HG03342 (cell line): ENCODE data around the gene MYL3.

Source experiments
- ATAC-seq: cut with Tn5 transposase; IDR thresholded peaks from one replicate; pipeline ENCODE4 v1.9.1; 2021; ENCODE audit warnings: mild to moderate bottlenecking, moderate library complexity; ENCODE audit not compliant: unreplicated experiment

The MYL3 gene

GRCh38 chr3:46851364-46852333 lies 11.6 kb downstream of the MYL3 start:
- no peak for ATAC-seq

- no peak for ATAC-seq
Observed at GRCh38 chr3:46850468-46850779, 12.8 kb downstream of the MYL3 start.

- no peak for ATAC-seq
Observed at GRCh38 chr3:46849686-46850467, 13.4 kb downstream of the MYL3 start.

- no peak for ATAC-seq
Observed at GRCh38 chr3:46849045-46849631, 14.1 kb downstream of the MYL3 start.

- no peak for ATAC-seq
Observed at GRCh38 chr3:46848271-46849044, 14.8 kb downstream of the MYL3 start.

DNA sequence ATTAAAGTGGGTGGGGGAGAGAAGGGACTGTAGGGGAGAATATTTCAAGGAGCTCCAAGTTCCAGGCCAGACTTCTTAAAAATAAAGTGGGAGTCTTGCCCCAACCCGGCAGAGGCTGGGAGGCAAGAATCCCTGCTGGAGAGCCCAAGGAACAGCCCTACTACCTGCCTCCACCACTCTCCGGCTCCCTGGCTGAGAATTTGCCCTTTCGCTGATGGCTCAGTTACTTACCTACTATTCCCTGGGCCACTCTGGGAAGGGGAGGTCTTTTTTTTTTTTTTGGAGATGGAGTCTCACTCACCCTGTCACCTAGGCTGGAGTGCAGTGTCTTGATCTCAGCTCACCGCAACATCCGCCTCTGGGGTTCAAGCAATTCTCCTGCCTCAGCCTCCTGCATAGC lies 15.5 kb downstream of the MYL3 start:
- no peak for ATAC-seq

- ATAC-seq: no peak
Observed at GRCh38 chr3:46846624-46847542, 16.4 kb downstream of the MYL3 start.

DNA sequence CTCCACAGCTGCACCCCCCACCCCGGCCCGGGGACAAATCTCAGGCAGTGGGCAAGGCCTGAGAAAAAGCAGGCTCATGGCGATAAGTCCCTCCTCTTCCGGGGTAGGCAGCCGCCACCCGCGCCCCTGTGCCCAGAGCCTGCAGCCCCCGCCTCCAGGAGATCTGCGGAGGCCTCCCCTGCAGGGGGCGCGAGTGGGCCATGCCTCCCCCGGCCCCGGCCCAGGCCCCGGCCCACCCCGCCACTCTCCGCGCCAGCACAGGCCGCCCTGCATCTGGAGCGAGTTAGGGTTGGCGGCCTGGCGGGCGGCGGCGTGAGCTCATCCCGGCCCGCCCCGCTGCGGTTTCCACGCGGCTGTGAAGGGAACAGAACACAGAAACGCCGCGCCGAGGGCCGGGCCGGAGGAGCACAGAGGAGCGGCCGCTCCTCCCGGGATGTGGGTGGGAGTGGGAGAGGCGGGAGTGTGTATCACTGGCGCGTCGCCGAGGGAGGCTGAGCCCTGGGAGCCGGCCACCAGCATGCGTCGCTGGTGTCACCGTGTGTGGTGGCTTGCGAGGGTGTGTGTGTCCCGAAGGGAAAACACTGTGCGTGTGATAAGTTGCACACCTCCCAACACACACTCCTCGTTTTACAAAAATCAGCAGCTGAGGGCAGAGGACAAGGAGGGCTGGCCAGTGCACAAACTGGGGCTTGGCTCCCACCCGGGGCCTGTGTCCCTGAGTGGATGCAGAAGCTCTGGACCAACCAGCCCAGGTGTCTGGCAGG lies 17.2 kb downstream of the MYL3 start:
- peak; percentile 78 for ATAC-seq

GRCh38 chr3:46845397-46845859 lies 17.8 kb downstream of the MYL3 start:
- ATAC-seq: peak; percentile 44

DNA sequence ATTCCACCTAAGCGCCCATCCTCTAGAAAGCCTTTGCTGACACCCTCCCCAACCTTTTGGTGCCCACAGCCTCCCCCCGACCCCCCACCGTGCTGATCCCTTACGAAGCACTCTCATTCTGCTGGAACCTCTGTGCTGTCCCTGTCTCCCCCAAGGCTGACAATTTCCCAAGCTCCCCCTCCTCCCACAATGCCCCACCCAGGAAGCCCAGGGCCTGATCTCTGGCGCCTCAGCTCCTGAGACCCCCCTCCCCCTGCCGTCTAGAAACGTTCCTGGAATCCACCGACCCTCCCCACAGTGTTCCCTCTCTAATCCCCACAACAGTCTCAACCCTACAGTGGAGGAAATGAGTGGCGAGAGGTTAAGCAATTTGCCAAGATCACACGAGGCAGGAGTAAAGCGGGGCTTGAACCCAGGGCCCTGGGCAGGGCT lies 18.3 kb downstream of the MYL3 start:
- ATAC-seq: no peak

- ATAC-seq: no peak
Observed at GRCh38 chr3:46844397-46844796, 18.8 kb downstream of the MYL3 start.

GRCh38 chr3:46843508-46843907 lies 19.7 kb downstream of the MYL3 start:
- no peak for ATAC-seq

DNA sequence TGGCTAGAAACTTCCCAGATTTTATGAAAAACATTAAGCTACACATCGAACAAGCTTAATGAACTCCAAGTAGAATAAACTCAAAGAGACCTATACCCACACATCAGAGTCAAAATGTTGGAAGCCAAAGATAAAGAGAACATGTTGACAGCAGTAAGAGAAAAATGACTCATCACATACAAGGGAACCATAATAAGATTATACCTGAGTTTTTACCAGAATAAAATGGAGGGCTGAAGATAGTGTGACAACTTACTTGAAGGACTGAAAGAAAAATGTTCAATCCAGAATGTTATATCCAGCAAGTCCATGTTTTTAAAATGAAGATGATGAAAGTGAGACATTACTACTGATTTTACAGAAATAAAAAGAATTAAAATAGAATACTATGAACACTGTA lies 22.8 kb downstream of the MYL3 start:
- ATAC-seq: no peak

DNA sequence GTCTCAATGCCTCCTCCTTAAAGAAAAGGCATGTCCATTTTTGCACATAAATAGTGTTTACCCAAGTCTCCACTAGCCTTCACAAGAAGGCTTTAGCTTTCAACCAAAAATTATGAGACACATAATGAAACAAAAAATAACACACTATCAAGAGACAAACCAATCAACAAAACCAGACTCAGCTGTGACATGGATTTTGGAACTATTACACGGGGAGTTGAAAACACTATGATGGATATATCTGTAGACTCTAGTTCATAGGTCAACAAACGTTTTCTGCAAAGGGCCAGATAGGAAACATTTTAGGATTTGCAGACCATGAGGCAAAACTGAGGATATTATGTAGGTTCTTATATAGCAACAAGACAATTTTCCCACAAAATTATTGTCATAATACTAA lies 24.9 kb downstream of the MYL3 start:
- ATAC-seq: no peak

- ATAC-seq: no peak
Observed at GRCh38 chr3:46835491-46835890, 27.8 kb downstream of the MYL3 start.

GRCh38 chr3:46835054-46835453 lies 28.2 kb downstream of the MYL3 start:
- no peak for ATAC-seq

DNA sequence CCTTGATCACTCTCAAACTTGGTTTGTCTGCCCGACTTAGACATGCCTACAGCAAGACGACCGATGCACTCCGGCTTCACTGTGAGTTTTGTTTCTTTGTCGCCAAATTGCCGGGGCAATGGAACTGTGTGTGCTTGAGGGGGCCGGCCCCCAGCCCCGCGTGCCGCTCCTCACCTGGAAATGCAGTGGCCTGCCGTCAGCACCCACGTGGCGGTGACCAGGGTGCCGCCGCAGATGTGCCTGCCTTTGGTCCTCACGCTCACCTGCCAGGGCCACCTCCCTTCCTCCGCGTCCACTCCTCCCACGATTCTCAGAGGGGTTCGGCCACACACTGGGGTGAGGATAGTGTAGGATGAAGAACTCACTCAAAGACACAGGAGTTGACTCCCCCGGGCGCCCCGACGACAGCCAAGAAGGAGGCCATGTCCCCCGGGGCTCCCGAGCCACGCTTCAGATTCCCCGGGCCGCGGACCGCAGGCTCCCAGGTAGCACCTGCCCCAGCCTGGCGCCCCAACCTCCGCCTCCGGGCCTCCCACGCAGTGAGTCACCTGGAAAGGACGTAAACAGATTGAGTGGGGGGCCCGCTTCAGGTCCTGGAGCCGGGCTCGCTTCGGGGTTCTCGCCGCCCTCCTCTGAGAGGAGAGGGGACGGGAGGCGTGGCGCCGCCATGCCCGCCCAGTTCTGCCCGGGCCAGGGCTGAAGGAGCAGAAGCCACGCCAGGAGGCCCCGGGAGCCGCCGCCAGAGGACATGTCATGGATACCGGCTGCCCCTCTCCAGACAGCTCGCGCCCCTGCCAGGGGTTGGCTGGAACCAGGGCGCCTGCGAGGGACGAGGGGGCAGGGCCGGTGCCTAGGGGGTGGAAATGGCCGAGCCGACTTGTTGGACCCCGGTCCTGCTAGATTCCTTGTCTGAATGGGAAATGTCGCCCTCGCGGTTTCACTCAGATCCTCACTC lies 29.6 kb downstream of the MYL3 start:
- no peak for ATAC-seq

DNA sequence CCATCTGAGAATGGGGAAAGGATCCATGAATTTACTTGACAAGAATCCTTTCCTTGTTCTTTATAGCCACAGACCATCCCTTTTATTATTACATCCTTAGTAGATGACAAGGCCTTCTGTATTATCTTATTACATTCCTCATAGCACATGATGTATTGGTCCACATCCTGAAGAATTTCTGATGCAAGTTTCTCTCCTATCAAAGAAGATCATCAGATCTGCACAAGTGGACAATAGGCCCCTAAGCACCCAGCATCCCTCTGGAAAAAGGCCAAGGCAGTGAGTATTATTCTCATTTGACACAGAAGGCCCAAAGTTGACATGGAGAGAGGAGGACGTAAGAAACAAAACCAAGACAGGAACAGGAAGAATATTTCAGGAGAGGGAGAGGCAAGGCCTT lies 31.4 kb downstream of the MYL3 start:
- ATAC-seq: no peak
